GM23248 (cell line): ENCODE measurements around the gene SEPTIN12. TPM values are rescaled to one million over a fixed set of nuclear protein-coding genes. Genes with fewer than 3 reads are reported as not detected.

Experiments
- DNase-seq: peaks from one replicate; pipeline ENCODE4 v3.0.0-alpha.2; 2015
- H2AFZ ChIP-seq: fragments of 200-600 bp; sonication (generic); 2 replicates; pipeline ENCODE4 v1.6.1; 2016; ENCODE audit warnings: antibody characterized with exemption
- H3F3A ChIP-seq: fragments of 200-600 bp; sonication (generic); 2 replicates; pipeline ENCODE4 v1.6.1; 2016; ENCODE audit warnings: mild to moderate bottlenecking, antibody characterized with exemption, mixed run types; ENCODE audit not compliant: insufficient read depth
- H3K27ac ChIP-seq: fragments of 200-600 bp; sonication (generic); 2 replicates; pipeline ENCODE4 v1.5.1; 2016; ENCODE audit warnings: mild to moderate bottlenecking
- H3K27me3 ChIP-seq: fragments of 200-600 bp; sonication (generic); replicated peaks from 2 replicates; pipeline ENCODE4 v1.6.1; 2016; ENCODE audit warnings: mild to moderate bottlenecking; ENCODE audit not compliant: insufficient read depth
- H3K36me3 ChIP-seq: fragments of 200-600 bp; sonication (generic); 2 replicates; pipeline ENCODE4 v1.6.1; 2016; ENCODE audit warnings: low read depth, mild to moderate bottlenecking
- H3K4me1 ChIP-seq: fragments of 200-600 bp; sonication (generic); 2 replicates; pipeline ENCODE4 v1.6.1; 2016; ENCODE audit warnings: mild to moderate bottlenecking; ENCODE audit not compliant: insufficient read depth
- H3K4me2 ChIP-seq: fragments of 200-600 bp; sonication (generic); one replicate; pipeline ENCODE4 v1.6.1; 2016; ENCODE audit warnings: mild to moderate bottlenecking; ENCODE audit not compliant: unreplicated experiment
- H3K4me3 ChIP-seq: fragments of 200-600 bp; sonication (generic); 2 replicates; pipeline ENCODE4 v1.5.1; 2016; ENCODE audit warnings: mild to moderate bottlenecking
- H3K79me2 ChIP-seq: fragments of 200-600 bp; sonication (generic); 2 replicates; pipeline ENCODE4 v1.6.1; 2016; ENCODE audit warnings: mild to moderate bottlenecking; ENCODE audit not compliant: insufficient read depth
- H3K9ac ChIP-seq: fragments of 200-600 bp; sonication (generic); 2 replicates; pipeline ENCODE4 v1.6.1; 2016; ENCODE audit warnings: mild to moderate bottlenecking
- H3K9me2 ChIP-seq: fragments of 200-600 bp; sonication (generic); 2 replicates; pipeline ENCODE4 v1.6.1; 2016; ENCODE audit warnings: mixed run types, mild to moderate bottlenecking, moderate library complexity; ENCODE audit not compliant: insufficient read depth
- H3K9me3 ChIP-seq: fragments of 200-600 bp; sonication (generic); one replicate; pipeline ENCODE4 v1.6.1; 2017; ENCODE audit warnings: low read depth
- H4K20me1 ChIP-seq: fragments of 200-600 bp; sonication (generic); 2 replicates; pipeline ENCODE4 v1.6.0; 2016; ENCODE audit not compliant: insufficient read depth
- EZH2 ChIP-seq: fragments of 200-600 bp; sonication (generic); IDR thresholded peaks from 2 replicates; pipeline ENCODE4 v1.6.1; 2018; ENCODE audit warnings: antibody characterized with exemption, mild to moderate bottlenecking; ENCODE audit not compliant: insufficient read depth, poor library complexity, severe bottlenecking
- EZH2phosphoT487 ChIP-seq: fragments of 200-600 bp; sonication (generic); IDR thresholded peaks from 2 replicates; pipeline ENCODE4 v1.6.1; 2018; ENCODE audit warnings: antibody characterized with exemption, moderate library complexity, mild to moderate bottlenecking, low read depth; ENCODE audit not compliant: insufficient read depth
- WGBS, 2 experiments: methylation state at CpG; one replicate each; pipeline ENCODE4 v1.1.6; 2015 to 2017; ENCODE audit warnings: low lambda C conversion rate in 2 of 2, low coverage in 1 of 2; ENCODE audit errors: missing lambda C conversion rate in 2 of 2; 5-methylcytosine and 5-hydroxymethylcytosine counted together
- in situ Hi-C: fragments of 300-500 bp; cut with MboI; formaldehyde crosslinking; loops from 2 replicates; pipeline ENCODE4 v1.15.0; 2020
- polyA plus RNA-seq: library from polyadenylated mRNA; unstranded; fragments of >200 nt; fragmentation: Nextera tagmentation; extraction: Ambion mirVana; gene quantifications from 2 replicates; pipeline ENCODE4 v1.2.1, GENCODE V29; 2016
- total RNA-seq: library from RNA; depleted of rRNA; stranded (reverse); fragments of >200 nt; shearing (Covaris generic); gene quantifications from 2 replicates; pipeline ENCODE4 v1.2.3, GENCODE V29; 2014

Gene SEPTIN12
- total and polyA plus RNA-seq, 2 experiments from 2014 or later = not detected

GRCh38 chr16:4831616-4832015 is 43.5 kb upstream of the SEPTIN12 start:
- Histone ChIP-seq H3K4me3 (no peak overlapping the region), H3K9me2 (no peaks in the 10 kb centered on the region), H3K4me2 (no peak overlapping the region), H3K9ac (no peak overlapping the region), H3K36me3 (peaks cover 49% of the 10 kb centered on the region), H3F3A (no peaks in the 10 kb centered on the region), H2AFZ (no peak overlapping the region), H4K20me1 (no peaks in the 10 kb centered on the region), H3K27ac (no peak overlapping the region), H3K4me1 (no peaks in the 10 kb centered on the region), H3K79me2 (peaks cover 64% of the 10 kb centered on the region), H3K9me3 (no peaks in the 10 kb centered on the region), H3K27me3 (no peaks in the 10 kb centered on the region)
- DNase-seq = no peak
- in situ Hi-C loops = no loop called here
- TF ChIP-seq EZH2phosphoT487 = no peak
- TF ChIP-seq EZH2 = no peak
- 96 to 100% methylated on average over 8 of the region's 8 CpGs for WGBS, 2 experiments

GRCh38 chr16:4830408-4830807 is 42.3 kb upstream of the SEPTIN12 start:
- no peak overlapping the region for H3K4me3 ChIP-seq
- no peaks in the 10 kb centered on the region for H3F3A ChIP-seq
- no peaks in the 10 kb centered on the region for H3K9me2 ChIP-seq
- H3K79me2 ChIP-seq = peaks cover 52% of the 10 kb centered on the region
- DNase-seq = no peak
- no peaks in the 10 kb centered on the region for H3K4me1 ChIP-seq
- in situ Hi-C loops = no loop called here
- H3K9ac ChIP-seq = no peak overlapping the region
- H4K20me1 ChIP-seq = no peaks in the 10 kb centered on the region
- peaks cover 46% of the 10 kb centered on the region for H3K36me3 ChIP-seq
- H2AFZ ChIP-seq = no peak overlapping the region
- no peaks in the 10 kb centered on the region for H3K9me3 ChIP-seq
- no peaks in the 10 kb centered on the region for H3K27me3 ChIP-seq
- no peak for TF ChIP-seq EZH2
- no peak for TF ChIP-seq EZH2phosphoT487
- H3K4me2 ChIP-seq = no peak overlapping the region
- H3K27ac ChIP-seq = no peak overlapping the region
- WGBS, 2 experiments = 94 to 96% methylated on average over 7 of the region's 7 CpGs

DNA sequence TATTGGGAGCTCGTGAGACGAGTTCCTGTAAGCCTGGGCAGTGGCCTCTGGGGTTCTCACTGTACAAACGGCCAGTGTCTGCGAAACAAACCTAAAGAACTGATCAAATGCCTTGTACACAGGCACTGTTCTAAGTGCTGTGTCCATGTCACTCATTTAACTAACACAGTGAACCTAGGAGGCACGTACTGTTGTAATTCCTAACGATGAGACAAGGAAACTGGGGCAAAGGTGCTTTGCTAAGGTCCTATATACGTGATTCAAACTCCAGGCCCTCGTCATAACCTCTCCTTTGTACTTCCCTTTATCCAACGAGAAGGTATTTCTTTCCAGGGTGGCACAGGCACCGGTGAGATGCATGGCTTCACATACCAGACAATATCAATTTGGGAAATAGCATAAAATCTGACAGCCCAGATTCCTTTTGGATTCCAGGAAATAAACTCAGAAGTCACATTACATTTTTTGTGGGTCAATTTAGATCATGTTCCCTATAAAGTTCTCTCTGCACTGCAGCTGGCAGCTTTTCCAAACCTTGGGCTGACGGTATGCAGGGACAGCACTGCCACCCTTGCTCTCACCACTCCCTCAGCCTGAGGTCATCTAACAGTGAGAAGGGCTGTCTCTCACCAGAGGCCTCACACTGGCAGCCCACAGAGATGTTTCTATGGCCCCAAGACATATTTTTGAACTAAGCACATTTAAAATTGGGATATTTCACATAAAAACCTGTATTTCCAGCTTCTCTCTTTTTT is 40.6 kb upstream of the SEPTIN12 start:
- 91 to 92% methylated on average over 11 of the region's 11 CpGs for WGBS, 2 experiments
- Histone ChIP-seq H3K9me3 (no peaks in the 10 kb centered on the region), H3K36me3 (peaks cover 50% of the 10 kb centered on the region), H3K27ac (no peak overlapping the region), H3K9me2 (no peaks in the 10 kb centered on the region), H3K4me3 (no peak overlapping the region), H3K27me3 (no peaks in the 10 kb centered on the region), H3K9ac (no peak overlapping the region), H2AFZ (no peak overlapping the region), H3K4me2 (no peak overlapping the region), H4K20me1 (no peaks in the 10 kb centered on the region), H3K79me2 (peaks cover 35% of the 10 kb centered on the region), H3F3A (no peaks in the 10 kb centered on the region), H3K4me1 (no peaks in the 10 kb centered on the region)
- DNase-seq = no peak
- in situ Hi-C loops = no loop called here
- TF ChIP-seq EZH2phosphoT487 (no peak), EZH2 (no peak)

GRCh38 chr16:4826980-4827379 is 38.8 kb upstream of the SEPTIN12 start:
- Histone ChIP-seq H3K9ac (no peak overlapping the region), H3K9me2 (no peaks in the 10 kb centered on the region), H3K27ac (no peak overlapping the region), H3K27me3 (no peaks in the 10 kb centered on the region), H2AFZ (no peak overlapping the region), H3K79me2 (peaks cover 18% of the 10 kb centered on the region; the same call in 1 of the 2 replicates), H3K4me2 (no peak overlapping the region), H3K4me3 (no peak overlapping the region), H3K36me3 (peaks cover 48% of the 10 kb centered on the region), H3F3A (no peaks in the 10 kb centered on the region), H3K4me1 (no peaks in the 10 kb centered on the region), H3K9me3 (no peaks in the 10 kb centered on the region), H4K20me1 (no peaks in the 10 kb centered on the region)
- TF ChIP-seq EZH2 (no peak), EZH2phosphoT487 (no peak)
- 95 to 97% methylated on average over 10 of the region's 10 CpGs for WGBS, 2 experiments
- in situ Hi-C loops = no loop called here
- no peak for DNase-seq

DNA sequence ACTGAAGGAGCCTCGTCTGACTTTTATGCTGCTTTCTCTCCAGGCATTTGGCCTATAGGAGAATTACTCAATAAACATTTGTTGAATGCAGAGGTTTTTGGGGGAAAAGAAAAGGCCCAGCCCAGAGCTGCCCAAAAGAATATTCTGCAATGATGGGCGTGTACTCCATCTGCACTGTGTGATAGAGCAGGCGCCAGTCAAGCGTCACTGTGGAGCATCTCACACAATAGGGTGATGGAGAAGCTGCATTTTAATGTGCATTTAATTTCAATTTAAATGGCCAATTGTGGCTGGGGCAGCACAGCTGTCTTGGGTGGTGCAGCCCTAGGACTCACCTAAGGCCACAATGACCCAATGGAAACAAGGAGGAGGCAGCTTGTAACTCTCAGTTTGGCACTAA is 38.4 kb upstream of the SEPTIN12 start:
- Histone ChIP-seq H3K9me3 (no peaks in the 10 kb centered on the region), H3K4me2 (no peak overlapping the region), H3K27me3 (no peaks in the 10 kb centered on the region), H2AFZ (no peak overlapping the region), H3K4me3 (no peak overlapping the region), H3K36me3 (peaks cover 48% of the 10 kb centered on the region), H3K9ac (no peak overlapping the region), H3F3A (no peaks in the 10 kb centered on the region), H3K79me2 (peaks cover 13% of the 10 kb centered on the region; the same call in 1 of the 2 replicates), H3K9me2 (no peaks in the 10 kb centered on the region), H4K20me1 (no peaks in the 10 kb centered on the region), H3K27ac (no peak overlapping the region), H3K4me1 (no peaks in the 10 kb centered on the region)
- DNase-seq = no peak
- TF ChIP-seq EZH2phosphoT487 (no peak), EZH2 (no peak)
- in situ Hi-C loops = no loop called here
- 86 to 87% methylated on average over 4 of the region's 4 CpGs for WGBS, 2 experiments
